NT2/D1 (cell line): ENCODE results near the gene PLEKHH2.

Experiments
- DNase-seq: peaks from one replicate; pipeline ENCODE4 v3.0.0-alpha.2; 2011; ENCODE audit warnings: low read depth, low spot score
- H3K27me3 ChIP-seq: 2 replicates; pipeline ENCODE4 v1.6.0; 2011; ENCODE audit warnings: mild to moderate bottlenecking; ENCODE audit not compliant: insufficient read length, insufficient read depth
- H3K36me3 ChIP-seq: 2 replicates; pipeline ENCODE4 v1.6.1; 2011; ENCODE audit warnings: mild to moderate bottlenecking, low read length, mixed read lengths; ENCODE audit not compliant: insufficient read depth, insufficient read length
- H3K4me1 ChIP-seq: 2 replicates; pipeline ENCODE4 v1.5.1; 2011; ENCODE audit not compliant: insufficient read depth, insufficient read length
- H3K4me3 ChIP-seq: 2 replicates; pipeline ENCODE4 v1.5.1; 2011; ENCODE audit warnings: low read depth; ENCODE audit not compliant: insufficient read length
- H3K9ac ChIP-seq: 2 replicates; pipeline ENCODE4 v1.6.0; 2011; ENCODE audit warnings: low read depth; ENCODE audit not compliant: insufficient read length
- H3K9me3 ChIP-seq: 2 replicates; pipeline ENCODE4 v1.5.1; 2011; ENCODE audit warnings: mild to moderate bottlenecking, low read length; ENCODE audit not compliant: insufficient read depth
- SUZ12 ChIP-seq: IDR thresholded peaks from 2 replicates; pipeline ENCODE4 v1.6.1; 2011; ENCODE audit not compliant: insufficient read length, insufficient read depth; ENCODE audit errors: extremely low read depth
- YY1 ChIP-seq: IDR thresholded peaks from 2 replicates; pipeline ENCODE4 v1.6.1; 2011; ENCODE audit not compliant: insufficient read length, insufficient read depth
- ZNF274 ChIP-seq: IDR thresholded peaks from 2 replicates; pipeline ENCODE4 v1.6.1; 2011; ENCODE audit warnings: mild to moderate bottlenecking, low read depth, low read length

Gene PLEKHH2

GRCh38 chr2:43754180-43754579 is 117.1 kb downstream of the PLEKHH2 start:
- H3K9ac ChIP-seq, result no peak overlapping the region
- no peaks in the 10 kb centered on the region for H3K27me3 ChIP-seq
- no peak for DNase-seq
- TF ChIP-seq SUZ12 (no peak), YY1 (no peak), ZNF274 (no peak)
- H3K36me3 ChIP-seq, result no peaks in the 10 kb centered on the region
- no peaks in the 10 kb centered on the region for H3K4me1 ChIP-seq
- no peaks in the 10 kb centered on the region for H3K9me3 ChIP-seq
- H3K4me3 ChIP-seq, result no peak overlapping the region

GRCh38 chr2:43758739-43759138 is 121.7 kb downstream of the PLEKHH2 start:
- TF ChIP-seq ZNF274 (no peak), SUZ12 (no peak), YY1 (no peak)
- H3K9ac ChIP-seq, result no peak overlapping the region
- no peaks in the 10 kb centered on the region for H3K36me3 ChIP-seq
- H3K4me1 ChIP-seq, result no peaks in the 10 kb centered on the region
- no peaks in the 10 kb centered on the region for H3K9me3 ChIP-seq
- H3K27me3 ChIP-seq, result no peaks in the 10 kb centered on the region
- DNase-seq, result no peak
- H3K4me3 ChIP-seq, result no peak overlapping the region

DNA sequence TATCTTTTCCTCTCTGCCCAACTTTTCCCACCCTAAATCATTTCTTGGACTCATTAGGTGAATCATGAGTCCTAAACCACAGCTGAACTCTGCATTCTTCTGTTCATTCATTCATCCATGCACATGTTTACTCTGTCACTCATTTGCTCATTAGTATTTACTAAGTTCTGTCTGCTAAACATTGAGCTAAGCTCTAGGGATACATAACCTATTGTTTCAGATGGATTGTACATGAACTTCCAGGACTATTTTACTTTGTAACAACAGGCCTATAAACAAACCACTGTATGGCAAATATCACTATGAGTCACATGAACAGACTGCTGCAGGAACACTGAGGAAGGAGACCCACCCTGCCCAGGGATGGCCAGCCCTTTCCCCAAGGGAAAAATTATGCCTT is 122.1 kb downstream of the PLEKHH2 start:
- H3K4me1 ChIP-seq, result no peaks in the 10 kb centered on the region
- H3K36me3 ChIP-seq, result no peaks in the 10 kb centered on the region
- H3K9ac ChIP-seq, result no peak overlapping the region
- H3K27me3 ChIP-seq, result no peaks in the 10 kb centered on the region
- H3K4me3 ChIP-seq, result no peak overlapping the region
- no peaks in the 10 kb centered on the region for H3K9me3 ChIP-seq
- no peak for TF ChIP-seq SUZ12
- no peak for TF ChIP-seq ZNF274
- no peak for TF ChIP-seq YY1
- DNase-seq, result no peak

DNA sequence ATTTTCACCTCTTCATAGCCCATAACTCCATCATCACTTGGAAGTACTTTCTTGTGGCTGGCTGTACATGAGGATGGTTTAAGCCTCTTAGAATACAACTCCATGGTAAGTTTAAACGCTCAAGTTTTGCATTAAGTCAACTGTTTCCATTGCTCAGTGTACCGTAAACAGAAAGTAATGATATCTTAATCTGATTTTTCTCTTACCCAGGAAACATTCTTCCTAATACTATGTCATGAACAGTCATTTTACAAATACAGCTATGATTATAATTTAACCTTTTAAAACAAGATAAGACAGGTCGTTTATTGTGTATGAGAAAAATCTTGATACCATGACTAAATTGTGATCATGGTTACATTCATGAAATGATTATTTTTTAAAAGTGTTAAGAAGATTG is 125.2 kb downstream of the PLEKHH2 start:
- TF ChIP-seq SUZ12 (no peak), YY1 (no peak), ZNF274 (no peak)
- Histone ChIP-seq H3K4me1 (no peaks in the 10 kb centered on the region), H3K9me3 (no peaks in the 10 kb centered on the region), H3K9ac (no peak overlapping the region), H3K36me3 (no peaks in the 10 kb centered on the region), H3K27me3 (no peaks in the 10 kb centered on the region), H3K4me3 (no peak overlapping the region)
- no peak for DNase-seq

- TF ChIP-seq YY1 (no peak), SUZ12 (no peak), ZNF274 (no peak)
- no peaks in the 10 kb centered on the region for H3K9me3 ChIP-seq
- no peaks in the 10 kb centered on the region for H3K4me1 ChIP-seq
- no peak overlapping the region for H3K9ac ChIP-seq
- H3K4me3 ChIP-seq, result no peak overlapping the region
- no peaks in the 10 kb centered on the region for H3K36me3 ChIP-seq
- no peak for DNase-seq
- no peaks in the 10 kb centered on the region for H3K27me3 ChIP-seq
These were observed 126.0 kb downstream of the PLEKHH2 start for GRCh38 chr2:43763091-43763490.

DNA sequence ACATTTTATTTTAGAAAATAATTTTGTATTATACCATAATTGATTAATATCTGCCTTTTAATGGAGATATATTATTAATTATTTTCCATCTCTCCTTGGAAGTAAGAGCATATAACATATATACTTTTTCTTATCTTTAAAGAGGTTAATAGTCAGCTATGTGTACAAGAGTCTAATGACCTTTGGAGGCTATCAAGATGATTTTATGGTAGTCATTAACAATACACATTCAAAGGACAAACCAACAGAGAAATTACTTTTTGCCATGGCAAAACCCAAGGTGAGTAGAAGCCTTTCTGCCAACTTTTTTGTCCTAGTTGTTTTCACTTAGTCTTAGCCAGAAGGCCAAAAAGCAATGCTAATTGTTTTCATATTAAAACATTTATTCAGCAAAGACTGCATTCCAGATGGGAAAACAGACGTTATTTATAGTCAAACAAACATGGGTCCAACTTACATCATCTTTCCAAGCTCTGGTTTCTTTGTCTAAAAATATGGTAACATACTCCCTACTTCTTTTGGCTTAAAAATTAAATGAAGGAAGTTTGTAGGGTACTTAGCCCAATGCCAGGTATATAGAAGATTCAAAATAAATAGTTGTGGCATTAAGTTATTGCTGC is 127.1 kb downstream of the PLEKHH2 start:
- Histone ChIP-seq H3K9ac (no peak overlapping the region), H3K4me3 (no peak overlapping the region), H3K9me3 (no peaks in the 10 kb centered on the region), H3K27me3 (no peaks in the 10 kb centered on the region), H3K36me3 (no peaks in the 10 kb centered on the region), H3K4me1 (no peaks in the 10 kb centered on the region)
- TF ChIP-seq ZNF274 (no peak), YY1 (no peak), SUZ12 (no peak)
- DNase-seq, result no peak

GRCh38 chr2:43766006-43766405 is 128.9 kb downstream of the PLEKHH2 start:
- TF ChIP-seq SUZ12 (no peak), YY1 (no peak), ZNF274 (no peak)
- Histone ChIP-seq H3K36me3 (no peaks in the 10 kb centered on the region), H3K9me3 (no peaks in the 10 kb centered on the region), H3K9ac (no peak overlapping the region), H3K27me3 (no peaks in the 10 kb centered on the region), H3K4me3 (no peak overlapping the region), H3K4me1 (no peaks in the 10 kb centered on the region)
- DNase-seq, result no peak
